ENCODE measurements around the gene MDFI. TPM values are rescaled to one million over a fixed set of nuclear protein-coding genes. Genes with fewer than 3 reads are reported as not detected.

MDFI gene
- total RNA-seq, 1 experiment from 2014 or later: 19.4 TPM

- no peak overlapping the region for H2AFZ ChIP-seq
- no peaks in the 10 kb centered on the region for H3K9me3 ChIP-seq (ENCODE audit: insufficient read depth, low read depth)
- no peaks in the 10 kb centered on the region; the same call in 1 of the 2 replicates for H3K9me2 ChIP-seq (ENCODE audit: insufficient read depth)
- ChIA-PET CTCF (no interaction called here), POLR2A (ENCODE audit: unreplicated experiment) (no interaction called here)
- intact Hi-C loops (cut with micrococcal nuclease; ENCODE audit: unreplicated experiment): no loop called here
- no TSS peak for BruUV-seq (replicated peaks)
- no peak overlapping the region for H3K4me2 ChIP-seq
- H3K27me3 ChIP-seq (ENCODE audit: insufficient read depth, low read depth): peaks cover 74% of the 10 kb centered on the region
- H3K79me2 ChIP-seq (ENCODE audit: low read depth): no peaks in the 10 kb centered on the region
- no peaks in the 10 kb centered on the region for H3K4me1 ChIP-seq (replicated peaks; ENCODE audit: insufficient read depth)
- DNase-seq: no peak
- H3F3A ChIP-seq (ENCODE audit: insufficient read depth, low read depth): no peaks in the 10 kb centered on the region
- no peaks in the 10 kb centered on the region for H4K20me1 ChIP-seq (ENCODE audit: insufficient read depth)
- TF ChIP-seq EZH2 (IDR thresholded peaks at IDR 0.05; ENCODE audit: low read depth): no peak
- TF ChIP-seq CTCF (conservative IDR thresholded peaks at IDR 0.05): no peak
- no peak overlapping the region for H3K4me3 ChIP-seq
- no peaks in the 10 kb centered on the region for H3K36me3 ChIP-seq (ENCODE audit: low read depth)
- no peak overlapping the region for H3K27ac ChIP-seq
Measured at GRCh38 chr6:41667195-41667594, 28.9 kb downstream of the MDFI start.

- Histone ChIP-seq H3K27ac (no peak overlapping the region), H4K20me1 (ENCODE audit: insufficient read depth) (no peaks in the 10 kb centered on the region), H3K36me3 (ENCODE audit: low read depth) (no peaks in the 10 kb centered on the region), H3K79me2 (ENCODE audit: low read depth) (no peaks in the 10 kb centered on the region), H3K9me2 (ENCODE audit: insufficient read depth) (no peaks in the 10 kb centered on the region), H3K27me3 (ENCODE audit: insufficient read depth, low read depth) (peaks cover 65% of the 10 kb centered on the region), H3F3A (ENCODE audit: insufficient read depth, low read depth) (no peaks in the 10 kb centered on the region), H3K4me2 (no peak overlapping the region), H2AFZ (no peak overlapping the region), H3K4me3 (no peak overlapping the region), H3K4me1 (replicated peaks; ENCODE audit: insufficient read depth) (no peaks in the 10 kb centered on the region), H3K9me3 (ENCODE audit: insufficient read depth, low read depth) (no peaks in the 10 kb centered on the region)
- CTCF ChIA-PET: no interaction called here
- no peak for DNase-seq
- intact Hi-C loops (cut with micrococcal nuclease; ENCODE audit: unreplicated experiment): no loop called here
- POLR2A ChIA-PET (ENCODE audit: unreplicated experiment): no interaction called here
- no TSS peak for BruUV-seq (replicated peaks)
- TF ChIP-seq EZH2 (IDR thresholded peaks at IDR 0.05; ENCODE audit: low read depth) (no peak), CTCF (conservative IDR thresholded peaks at IDR 0.05) (no peak)
Measured at GRCh38 chr6:41668968-41669367, 30.7 kb downstream of the MDFI start.

DNA sequence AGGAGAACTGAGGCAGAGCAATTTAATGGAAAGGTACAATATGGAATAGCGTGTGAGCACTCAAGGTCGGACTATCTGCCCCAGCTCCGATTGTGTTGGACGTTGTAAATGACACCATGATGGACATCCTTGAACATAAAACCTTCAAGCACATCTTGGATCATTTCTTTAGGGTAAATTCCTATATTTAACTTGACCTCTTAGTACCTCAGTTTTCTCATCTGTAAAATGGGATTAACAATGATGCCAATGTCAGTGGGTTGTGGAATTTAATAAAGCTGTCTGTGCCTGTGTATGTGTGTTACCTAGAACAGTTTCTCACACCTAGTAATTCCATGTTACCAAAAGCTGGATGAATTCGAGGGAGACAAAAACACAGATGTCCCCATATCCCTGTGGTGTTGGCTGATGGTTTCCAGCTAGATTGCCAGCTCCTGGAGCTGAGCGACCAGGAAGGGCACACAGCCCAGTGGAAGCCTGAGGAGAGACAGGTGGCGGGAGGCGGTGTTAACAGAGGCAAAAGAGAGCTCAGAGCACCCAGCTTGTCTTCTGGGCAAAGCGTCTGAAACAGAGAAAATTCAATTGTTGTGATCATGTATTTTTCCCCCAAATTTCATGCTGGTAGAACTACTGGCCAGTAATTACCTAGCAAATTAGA, 32.6 kb downstream of the MDFI start:
- TF ChIP-seq CTCF (conservative IDR thresholded peaks at IDR 0.05): no peak
- no peak for TF ChIP-seq EZH2 (IDR thresholded peaks at IDR 0.05; ENCODE audit: low read depth)
- H3K27ac ChIP-seq: no peak overlapping the region
- no TSS peak for BruUV-seq (replicated peaks)
- no peak overlapping the region for H2AFZ ChIP-seq
- no peaks in the 10 kb centered on the region for H4K20me1 ChIP-seq (ENCODE audit: insufficient read depth)
- no peaks in the 10 kb centered on the region for H3K36me3 ChIP-seq (ENCODE audit: low read depth)
- no peaks in the 10 kb centered on the region for H3K4me1 ChIP-seq (replicated peaks; ENCODE audit: insufficient read depth)
- peaks cover 62% of the 10 kb centered on the region for H3K27me3 ChIP-seq (ENCODE audit: insufficient read depth, low read depth)
- H3K4me3 ChIP-seq: no peak overlapping the region
- no peaks in the 10 kb centered on the region for H3K9me3 ChIP-seq (ENCODE audit: insufficient read depth, low read depth)
- no peaks in the 10 kb centered on the region for H3K9me2 ChIP-seq (ENCODE audit: insufficient read depth)
- POLR2A ChIA-PET (ENCODE audit: unreplicated experiment): no interaction called here
- CTCF ChIA-PET: no interaction called here
- H3K79me2 ChIP-seq (ENCODE audit: low read depth): no peaks in the 10 kb centered on the region
- H3K4me2 ChIP-seq: no peak overlapping the region
- intact Hi-C loops (cut with micrococcal nuclease; ENCODE audit: unreplicated experiment): no loop called here
- DNase-seq: no peak
- no peaks in the 10 kb centered on the region for H3F3A ChIP-seq (ENCODE audit: insufficient read depth, low read depth)

Data from PC-9 (cell line).